Fibroblast of lung (primary cell): ENCODE measurements around the gene RETREG2. TPM values are rescaled to one million over a fixed set of nuclear protein-coding genes. Genes with fewer than 3 reads are reported as not detected.

Experiments used
- DNase-seq, 2 donors: peaks; one replicate each; pipeline versions ENCODE4 v3.0.0 to v3.0.0-alpha.2; 2010; ENCODE audit warnings: low read depth in 2 of 2
- H2AFZ ChIP-seq: 2 replicates; pipeline ENCODE4 v1.5.1; 2012; ENCODE audit warnings: low read length, control low read depth, inconsistent platforms
- H3K27ac ChIP-seq: 2 replicates; pipeline ENCODE4 v1.5.1; 2011; ENCODE audit warnings: low read length, control low read depth; ENCODE audit not compliant: insufficient read depth
- H3K27me3 ChIP-seq: 2 replicates; pipeline ENCODE4 v1.5.1; 2011; ENCODE audit warnings: mild to moderate bottlenecking, low read length; ENCODE audit not compliant: control insufficient read depth, insufficient read depth
- H3K36me3 ChIP-seq: 2 replicates; pipeline ENCODE4 v1.5.1; 2011; ENCODE audit warnings: low read length; ENCODE audit not compliant: control insufficient read depth, insufficient read depth
- H3K4me1 ChIP-seq: 2 replicates; pipeline ENCODE4 v1.5.1; 2011; ENCODE audit warnings: low read length; ENCODE audit not compliant: control insufficient read depth, insufficient read depth; ENCODE audit errors: extremely low read depth
- H3K4me2 ChIP-seq: 2 replicates; pipeline ENCODE4 v1.5.1; 2011; ENCODE audit warnings: low read length, control low read depth; ENCODE audit not compliant: insufficient read depth; ENCODE audit errors: extremely low read depth
- H3K4me3 ChIP-seq, 4 experiments: fragments of 200-600 bp in 1 of 4; sonication (generic) in 1 of 4; replicated peaks in 1 of 4; 2 replicates each; pipeline ENCODE4 v1.5.1; 2011 to 2016; ENCODE audit warnings: low read length in 4 of 4, low read depth in 3 of 4, mild to moderate bottlenecking in 3 of 4, control low read depth in 2 of 4, inconsistent platforms in 1 of 4, mixed read lengths in 1 of 4; ENCODE audit not compliant: insufficient read depth in 1 of 4; ENCODE audit errors: control extremely low read depth in 1 of 4
- H3K79me2 ChIP-seq: 2 replicates; pipeline ENCODE4 v1.5.1; 2012; ENCODE audit warnings: mild to moderate bottlenecking, low read length, inconsistent platforms; ENCODE audit not compliant: control insufficient read depth, insufficient read depth
- H3K9ac ChIP-seq: 2 replicates; pipeline ENCODE4 v1.5.1; 2011; ENCODE audit warnings: mild to moderate bottlenecking, low read length, control low read depth; ENCODE audit not compliant: insufficient read depth
- H3K9me3 ChIP-seq: 2 replicates; pipeline ENCODE4 v1.5.1; 2012; ENCODE audit warnings: low read depth, low read length; ENCODE audit not compliant: control insufficient read depth, insufficient read depth
- H4K20me1 ChIP-seq: 2 replicates; pipeline ENCODE4 v1.5.1; 2011; ENCODE audit warnings: low read length; ENCODE audit not compliant: control insufficient read depth, insufficient read depth; ENCODE audit errors: extremely low read depth
- CTCF ChIP-seq, 2 donors: IDR thresholded peaks in 1 of 2; conservative IDR thresholded peaks in 1 of 2; 1 replicate in 1 of 2; 2 replicates in 1 of 2; pipeline ENCODE4 v1.5.1; 2011 to 2012; ENCODE audit warnings: low read length in 2 of 2, control low read depth in 1 of 2, inconsistent platforms in 1 of 2, low read depth in 1 of 2, mild to moderate bottlenecking in 1 of 2
- EZH2 ChIP-seq: IDR thresholded peaks from 2 replicates; pipeline ENCODE4 v1.5.1; 2012; ENCODE audit warnings: low read length, control low read depth, mild to moderate bottlenecking; ENCODE audit errors: missing control alignments
- polyA plus RNA-seq, 2 donors: library from polyadenylated mRNA; depleted of rRNA in 1 of 2; stranded (reverse) in 1 of 2; unstranded in 1 of 2; fragments of >200 nt; gene quantifications; 2 replicates each; pipeline ENCODE4 v1.2.1, GENCODE V29; 2011 to 2012; ENCODE audit warnings: missing spikeins in 1 of 2
- total RNA-seq: library from RNA; depleted of rRNA; stranded (reverse); fragments of >200 nt; gene quantifications from 2 replicates; pipeline ENCODE4 v1.2.1, GENCODE V29; 2014

Gene RETREG2
- total and polyA plus RNA-seq, 2 donors (not counting 1 experiment from before 2014, with no cell fraction given): 64.6 to 88.7 TPM

GRCh38 chr2:219158586-219158985 lies 19.5 kb upstream of the RETREG2 start:
- TF ChIP-seq CTCF (conservative IDR thresholded peaks at IDR 0.05 in 1 of 2, IDR thresholded peaks at IDR 0.05 in 1 of 2; ENCODE audit: low read depth in 1 of 2, low read length in 2 of 2) (no peak), EZH2 (no peak)
- no peaks in the 10 kb centered on the region for H3K27me3 ChIP-seq
- H3K79me2 ChIP-seq: no peaks in the 10 kb centered on the region
- no peaks in the 10 kb centered on the region for H3K36me3 ChIP-seq
- no peaks in the 10 kb centered on the region for H3K9me3 ChIP-seq
- H3K4me2 ChIP-seq: no peak overlapping the region
- H3K9ac ChIP-seq: no peak overlapping the region
- DNase-seq: peak in 1 of 2 donors; percentile 24
- peaks cover 4% of the 10 kb centered on the region for H3K4me1 ChIP-seq
- H2AFZ ChIP-seq: no peak overlapping the region
- H4K20me1 ChIP-seq: no peaks in the 10 kb centered on the region
- H3K27ac ChIP-seq: no peak overlapping the region
- H3K4me3 ChIP-seq: no peak overlapping the region

DNA sequence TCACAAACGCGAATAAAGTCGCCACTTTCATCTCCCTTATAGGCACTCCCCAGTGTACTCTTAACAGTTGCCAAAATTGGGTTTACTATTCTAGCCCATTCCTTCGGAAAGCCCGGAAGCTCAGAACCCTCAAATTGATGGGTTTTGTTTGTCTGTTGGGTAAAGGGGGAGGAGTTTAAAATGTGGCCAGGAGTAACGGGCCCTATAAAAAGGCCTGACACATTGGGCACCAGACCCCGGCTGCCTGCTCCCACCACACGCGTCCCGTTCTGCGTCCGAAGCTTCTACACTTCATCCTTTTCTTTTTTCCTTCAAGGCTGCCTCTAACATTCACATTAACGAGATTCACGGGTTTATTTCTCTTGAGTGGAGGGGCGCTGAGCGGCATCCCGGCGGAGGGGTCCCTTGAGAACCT lies 18.3 kb upstream of the RETREG2 start:
- TF ChIP-seq CTCF (conservative IDR thresholded peaks at IDR 0.05 in 1 of 2, IDR thresholded peaks at IDR 0.05 in 1 of 2; ENCODE audit: low read depth in 1 of 2, low read length in 2 of 2) (no peak), EZH2 (no peak)
- H3K27ac ChIP-seq: peak overlapping the region; percentile 19
- H3K9me3 ChIP-seq: no peaks in the 10 kb centered on the region

GRCh38 chr2:219160186-219161017 lies 17.7 kb upstream of the RETREG2 start, which contains the start of gene NHEJ1:
TSS of gene NHEJ1 (minus strand) at chr2:219160815. CDS start at chr2:219158362, 2,453 bp downstream.
- peak; percentile 94 to 95 for TF ChIP-seq CTCF (conservative IDR thresholded peaks at IDR 0.05 in 1 of 2, IDR thresholded peaks at IDR 0.05 in 1 of 2; ENCODE audit: low read depth in 1 of 2, low read length in 2 of 2)
- TF ChIP-seq EZH2: no peak
- peak within 1 kb of the TSS; percentile 71 for H3K27ac ChIP-seq
- H3K4me2 ChIP-seq: peak within 1 kb of the TSS; percentile 93
- H2AFZ ChIP-seq: peak within 1 kb of the TSS; percentile 96
- peak within 1 kb of the TSS; percentile 54 to 79 (median 64) for H3K4me3 ChIP-seq
- peaks cover 4% of the 10 kb centered on the region for H3K4me1 ChIP-seq
- peak within 1 kb of the TSS; percentile 83 for H3K9ac ChIP-seq
- no peaks in the 10 kb centered on the region for H3K79me2 ChIP-seq
- H3K36me3 ChIP-seq: no peaks in the 10 kb centered on the region
- DNase-seq: peak; percentile 90 to 95
- no peaks in the 10 kb centered on the region for H3K27me3 ChIP-seq
- H4K20me1 ChIP-seq: no peaks in the 10 kb centered on the region
- no peaks in the 10 kb centered on the region for H3K9me3 ChIP-seq

More for the DNA sequence above, 18.3 kb upstream of the RETREG2 start:
- DNase-seq: no peak
- Histone ChIP-seq H3K79me2 (no peaks in the 10 kb centered on the region), H3K4me2 (peak overlapping the region; percentile 93), H4K20me1 (no peaks in the 10 kb centered on the region), H2AFZ (peak overlapping the region; percentile 76), H3K4me1 (peaks cover 4% of the 10 kb centered on the region), H3K36me3 (no peaks in the 10 kb centered on the region), H3K27me3 (no peaks in the 10 kb centered on the region), H3K4me3 (peak overlapping the region; percentile 50 to 79 (median 63)), H3K9ac (no peak overlapping the region)
